Measurements from ENCODE around the gene ZNF28.
"Not testable (repeated sequence)": the region's sequence is repeated elsewhere in the genome, so short reads cannot be mapped to it uniquely, and the experiment has no call there.

ZNF28 gene

DNA sequence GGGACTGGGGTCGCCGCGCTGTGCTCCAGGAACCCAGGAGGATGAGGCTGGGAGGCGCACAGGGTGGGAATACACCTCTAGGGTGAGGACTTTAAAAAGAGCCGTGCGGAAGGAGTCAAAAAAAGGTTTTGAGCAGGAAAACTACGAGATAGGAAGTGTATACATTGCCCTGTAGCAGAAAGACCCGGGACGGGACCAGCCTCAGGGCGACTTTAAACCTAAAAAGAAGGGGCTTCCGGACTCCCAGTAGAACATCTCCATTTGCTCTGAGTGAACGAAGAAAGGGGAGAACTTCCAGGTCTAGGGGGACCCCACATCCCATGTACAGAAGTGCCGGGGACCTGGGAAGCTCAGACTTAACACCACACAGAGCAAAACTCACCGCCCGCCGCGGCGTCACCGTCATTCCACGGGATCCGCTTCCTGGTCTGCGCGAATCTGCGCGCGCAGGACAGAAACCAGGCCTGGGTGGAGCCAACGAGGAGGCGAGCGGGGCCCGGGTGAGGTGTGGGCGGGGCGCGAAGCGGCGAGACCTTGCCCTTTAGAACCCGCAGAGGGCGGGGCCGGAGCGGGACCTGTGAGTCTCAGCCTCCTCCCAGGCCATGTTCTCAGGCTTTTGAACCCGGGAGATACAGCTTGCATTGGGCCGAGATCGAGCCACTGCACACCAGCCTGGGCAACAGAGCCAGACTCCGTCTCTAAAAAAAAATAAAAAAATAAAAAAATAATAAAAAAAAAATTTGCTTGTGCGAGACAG, at the start of gene ZNF28:
Gene ZNF28, minus strand, starts transcription at position 430 of the 757 bp plus-strand sequence. CDS start 3,675 bp downstream, outside the sequence.
- FAIRE-seq, result peak; percentile 97
- not testable (repeated sequence) for DNase-seq (ENCODE audit: extremely low spot score, insufficient read length, low read depth)

DNA sequence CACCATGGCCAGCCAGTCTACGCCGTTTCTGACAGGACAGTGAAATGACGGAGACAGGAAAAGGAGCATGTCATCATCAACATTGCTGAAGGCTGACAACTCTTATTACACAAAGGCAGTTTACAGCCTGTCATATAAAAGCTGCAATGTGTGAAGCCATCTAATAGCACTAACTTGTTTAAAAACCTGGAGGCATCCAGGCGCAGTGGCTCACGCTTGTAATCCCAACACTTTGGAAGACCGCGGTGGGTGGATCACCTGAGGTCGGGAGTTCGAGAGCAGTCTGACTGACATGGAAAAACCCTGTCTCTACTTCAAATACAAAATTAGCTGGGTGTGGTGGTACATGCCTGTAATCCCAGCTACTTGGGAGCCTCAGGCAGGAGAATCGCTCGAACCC, 46.6 kb upstream of the ZNF28 start:
- DNase-seq (ENCODE audit: extremely low spot score, insufficient read length, low read depth); FAIRE-seq: not testable (repeated sequence)

- FAIRE-seq (peak; percentile 98), DNase-seq (ENCODE audit: extremely low spot score, insufficient read length, low read depth) (peak; percentile 1)
These were observed 36.2 kb upstream of the ZNF28 start, which contains the start of gene ZNF468 for GRCh38 chr19:52857378-52858191. ZNF468 (minus strand) TSS chr19:52857619; CDS start chr19:52854272, 3,347 bp downstream.

DNA sequence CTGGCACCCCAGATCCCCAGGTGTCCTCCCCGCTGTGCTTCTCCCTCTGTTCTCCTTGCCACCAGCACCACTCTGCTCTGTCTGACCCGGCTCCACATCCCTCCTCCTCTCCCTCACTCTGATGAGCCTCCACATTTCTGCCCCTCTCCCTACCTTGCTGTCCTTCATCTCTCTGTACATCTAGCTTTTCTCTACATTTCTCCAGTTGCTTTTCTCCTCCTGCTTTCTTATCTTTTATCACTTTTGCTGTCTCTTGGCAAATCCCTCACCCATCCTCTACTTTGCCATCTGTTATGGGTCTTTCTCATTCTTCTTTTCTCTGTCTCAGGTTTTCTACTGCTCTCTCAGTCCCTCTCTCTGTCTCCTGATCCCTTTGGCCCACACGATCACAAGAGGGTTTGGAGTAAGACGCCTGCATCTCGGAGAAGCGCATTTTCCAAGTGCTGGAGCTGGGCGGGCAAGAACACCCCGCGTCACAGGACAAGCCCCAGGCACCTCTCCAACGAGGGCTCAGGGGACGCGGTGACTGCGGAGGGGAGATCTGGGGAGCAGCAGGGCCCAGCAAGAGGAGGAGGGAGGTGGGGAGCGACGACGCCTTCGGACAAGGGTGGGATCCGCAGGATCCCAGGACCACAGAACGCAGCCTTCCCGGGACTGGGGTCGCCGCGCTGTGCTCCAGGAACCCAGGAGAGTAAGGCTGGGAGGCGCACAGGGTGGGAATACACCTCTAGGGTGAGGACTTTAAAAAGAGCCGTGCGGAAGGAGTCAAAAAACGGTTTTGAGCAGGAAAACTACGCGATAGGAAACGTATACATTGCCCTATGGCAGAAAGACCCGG, 35.3 kb upstream of the ZNF28 start:
- DNase-seq (ENCODE audit: extremely low spot score, insufficient read length, low read depth); FAIRE-seq: not testable (repeated sequence)

DNA sequence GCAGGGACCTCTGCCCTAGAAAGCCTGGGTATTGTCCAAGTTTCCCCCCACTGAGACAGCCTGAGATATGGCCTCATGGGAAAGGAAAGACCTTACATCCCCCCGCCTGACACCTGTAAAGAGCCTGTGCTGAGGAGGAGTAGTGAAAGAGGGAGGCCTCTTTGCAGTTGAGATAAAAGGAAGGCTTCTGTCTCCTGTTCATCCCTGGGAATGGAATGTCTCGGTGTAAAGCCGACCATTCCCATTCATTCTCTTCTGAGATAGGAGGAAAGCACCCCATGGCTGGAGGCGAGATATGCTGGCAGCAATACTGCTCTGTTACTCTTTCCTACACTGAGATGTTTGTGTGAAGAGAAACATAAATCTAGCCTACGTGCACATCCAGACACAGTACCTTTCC, 25.9 kb upstream of the ZNF28 start:
- not testable (repeated sequence) for FAIRE-seq; DNase-seq (ENCODE audit: extremely low spot score, insufficient read length, low read depth)

DNA sequence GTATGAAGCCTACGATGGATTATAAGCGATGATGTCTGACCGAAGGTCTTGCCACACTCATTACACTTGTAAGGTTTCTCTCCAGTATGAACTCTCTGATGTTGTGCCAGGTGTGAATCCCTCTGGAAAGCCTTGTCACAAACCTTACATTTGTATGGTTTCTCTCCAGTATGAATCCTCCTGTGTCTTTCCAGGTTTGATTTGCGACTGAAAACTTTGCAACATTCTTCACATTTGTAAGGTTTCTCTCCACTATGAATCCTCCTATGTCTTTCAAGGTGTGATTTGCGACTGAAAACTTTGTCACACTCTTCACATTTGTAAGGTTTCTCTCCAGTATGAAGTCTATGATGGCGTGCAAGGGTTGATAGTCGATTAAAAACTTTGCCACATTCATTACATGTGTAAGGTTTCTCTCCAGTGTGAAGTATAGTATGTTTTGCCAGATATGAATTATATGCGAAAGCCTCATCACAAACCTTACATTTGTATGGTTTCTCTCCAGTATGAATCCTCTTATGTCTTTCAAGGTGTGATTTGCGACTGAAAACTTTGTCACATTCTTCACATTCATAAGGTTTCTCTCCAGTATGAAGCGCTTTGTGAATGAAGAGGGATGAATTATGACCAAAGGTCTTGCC, 19.5 kb upstream of the ZNF28 start:
- DNase-seq (ENCODE audit: extremely low spot score, insufficient read length, low read depth); FAIRE-seq: not testable (repeated sequence)

- DNase-seq (ENCODE audit: extremely low spot score, insufficient read length, low read depth); FAIRE-seq: not testable (repeated sequence)
These were observed 12.9 kb upstream of the ZNF28 start for GRCh38 chr19:52834289-52834688.

- DNase-seq (ENCODE audit: extremely low spot score, insufficient read length, low read depth); FAIRE-seq: not testable (repeated sequence)
These were observed 12.1 kb upstream of the ZNF28 start for GRCh38 chr19:52833541-52833940.

GRCh38 chr19:52829866-52830265, 8.4 kb upstream of the ZNF28 start:
- FAIRE-seq; DNase-seq (ENCODE audit: extremely low spot score, insufficient read length, low read depth): not testable (repeated sequence)

DNA sequence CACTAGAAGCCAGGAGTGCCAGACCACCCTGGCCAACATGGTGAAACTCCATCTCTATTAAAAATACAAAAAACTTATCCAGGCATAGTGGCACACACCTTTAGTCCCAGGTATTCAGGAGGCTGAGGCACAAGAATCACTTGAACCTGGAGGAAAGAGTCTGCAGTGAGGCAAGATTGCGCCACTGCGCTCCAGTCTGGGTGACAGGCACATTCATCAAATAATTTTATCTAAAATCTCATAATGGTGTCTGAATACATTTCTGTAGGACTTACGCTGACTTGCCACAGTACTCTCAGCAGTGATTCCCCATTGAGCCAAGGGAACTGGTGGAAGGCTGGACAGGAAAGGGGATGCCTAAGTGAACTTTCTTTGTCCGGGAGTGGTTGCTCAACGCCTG, 4.3 kb upstream of the ZNF28 start:
- FAIRE-seq (no peak), DNase-seq (ENCODE audit: extremely low spot score, insufficient read length, low read depth) (no peak)

DNA sequence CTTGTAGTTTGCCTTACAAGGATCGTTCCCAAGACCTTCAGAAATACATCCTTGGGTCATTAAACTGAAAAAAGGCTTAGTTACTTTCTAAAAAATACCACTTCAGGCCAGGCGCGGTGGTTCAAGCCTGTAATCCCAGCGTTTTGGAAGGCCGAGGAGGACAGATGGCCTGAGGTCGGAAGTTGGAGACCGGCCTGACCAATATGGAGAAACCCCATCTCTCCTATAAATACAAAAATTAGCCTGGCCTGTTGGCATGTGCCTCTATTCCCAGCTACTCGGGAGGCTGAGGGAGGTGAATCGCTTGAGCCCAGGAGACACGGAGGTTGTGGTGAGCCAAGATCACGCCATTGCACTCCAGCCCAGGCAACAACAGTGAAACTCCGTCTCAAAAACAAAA, 2.2 kb upstream of the ZNF28 start:
- DNase-seq (ENCODE audit: extremely low spot score, insufficient read length, low read depth) (no peak), FAIRE-seq (no peak)

- not testable (repeated sequence) for FAIRE-seq; DNase-seq (ENCODE audit: extremely low spot score, insufficient read length, low read depth)
These were observed 795 bp downstream of the ZNF28 start for GRCh38 chr19:52820472-52821203.

DNA sequence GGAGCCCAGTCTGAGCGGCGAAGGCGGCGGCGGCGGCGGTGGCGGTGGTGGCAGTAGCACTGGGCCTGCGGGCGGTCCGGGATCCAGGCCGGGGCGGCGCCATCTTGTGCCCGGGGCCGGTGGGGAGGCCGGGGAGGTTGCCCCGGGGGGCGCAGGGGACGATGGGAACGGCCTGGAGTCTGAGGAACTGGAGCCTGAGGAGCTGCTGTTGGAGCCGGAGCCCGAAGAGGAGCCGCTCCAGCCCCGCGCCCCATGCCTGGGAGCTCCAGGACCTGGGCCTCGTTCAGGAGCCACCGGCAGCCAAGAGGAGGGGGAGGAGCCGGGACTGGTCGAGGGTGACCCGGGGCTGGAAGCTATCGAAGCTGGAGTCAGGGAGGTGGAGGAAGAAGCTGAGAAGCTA, 11.6 kb downstream of the ZNF28 start:
- no peak for DNase-seq (ENCODE audit: extremely low spot score, insufficient read length, low read depth)
- FAIRE-seq, result no peak

DNA sequence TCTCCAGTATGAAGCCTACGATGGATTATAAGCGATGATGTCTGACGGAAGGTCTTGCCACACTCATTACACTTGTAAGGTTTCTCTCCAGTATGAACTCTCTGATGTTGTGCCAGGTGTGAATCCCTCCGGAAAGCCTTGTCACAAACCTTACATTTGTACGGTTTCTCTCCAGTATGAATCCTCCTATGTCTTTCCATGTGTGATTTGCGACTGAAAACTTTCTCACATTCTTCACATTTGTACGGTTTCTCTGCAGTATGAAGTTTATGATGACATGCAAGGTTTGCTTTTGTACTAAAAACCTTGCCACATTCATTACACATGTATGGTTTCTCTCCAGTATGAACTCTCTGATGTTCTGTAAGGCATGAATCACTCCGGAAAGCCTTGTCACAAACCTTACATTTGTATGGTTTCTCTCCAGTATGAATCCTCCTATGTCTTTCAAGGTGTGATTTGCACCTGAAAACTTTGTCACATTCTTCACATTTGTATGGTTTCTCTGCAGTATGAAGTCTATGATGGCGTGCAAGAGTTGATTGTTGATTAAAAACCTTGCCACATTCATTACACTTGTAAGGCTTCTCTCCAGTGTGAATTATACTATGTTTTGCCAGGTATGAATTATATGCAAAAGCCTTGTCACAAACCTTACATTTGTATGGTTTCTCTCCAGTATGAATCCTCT, 21.3 kb downstream of the ZNF28 start:
- not testable (repeated sequence) for DNase-seq (ENCODE audit: extremely low spot score, insufficient read length, low read depth); FAIRE-seq

DNA sequence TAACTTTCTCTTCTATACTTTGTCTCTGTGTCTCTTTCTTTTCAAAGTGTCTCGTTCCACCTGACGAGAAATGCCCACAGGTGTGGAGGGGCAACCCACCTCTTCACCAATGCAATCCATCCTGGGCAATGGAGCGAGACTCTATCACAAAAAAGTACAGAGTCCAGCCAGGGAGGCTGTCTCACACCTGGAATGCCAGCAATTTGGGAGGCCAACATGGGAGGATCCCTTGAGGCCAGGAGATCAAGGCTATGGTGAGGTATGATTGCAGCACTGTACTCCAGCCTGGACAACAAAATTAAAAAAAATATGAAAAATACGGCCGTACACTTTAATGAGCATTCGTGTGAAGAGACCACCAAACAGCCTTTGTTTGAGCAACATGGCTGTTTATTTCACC, 32.0 kb downstream of the ZNF28 start:
- FAIRE-seq, result no peak

DNA sequence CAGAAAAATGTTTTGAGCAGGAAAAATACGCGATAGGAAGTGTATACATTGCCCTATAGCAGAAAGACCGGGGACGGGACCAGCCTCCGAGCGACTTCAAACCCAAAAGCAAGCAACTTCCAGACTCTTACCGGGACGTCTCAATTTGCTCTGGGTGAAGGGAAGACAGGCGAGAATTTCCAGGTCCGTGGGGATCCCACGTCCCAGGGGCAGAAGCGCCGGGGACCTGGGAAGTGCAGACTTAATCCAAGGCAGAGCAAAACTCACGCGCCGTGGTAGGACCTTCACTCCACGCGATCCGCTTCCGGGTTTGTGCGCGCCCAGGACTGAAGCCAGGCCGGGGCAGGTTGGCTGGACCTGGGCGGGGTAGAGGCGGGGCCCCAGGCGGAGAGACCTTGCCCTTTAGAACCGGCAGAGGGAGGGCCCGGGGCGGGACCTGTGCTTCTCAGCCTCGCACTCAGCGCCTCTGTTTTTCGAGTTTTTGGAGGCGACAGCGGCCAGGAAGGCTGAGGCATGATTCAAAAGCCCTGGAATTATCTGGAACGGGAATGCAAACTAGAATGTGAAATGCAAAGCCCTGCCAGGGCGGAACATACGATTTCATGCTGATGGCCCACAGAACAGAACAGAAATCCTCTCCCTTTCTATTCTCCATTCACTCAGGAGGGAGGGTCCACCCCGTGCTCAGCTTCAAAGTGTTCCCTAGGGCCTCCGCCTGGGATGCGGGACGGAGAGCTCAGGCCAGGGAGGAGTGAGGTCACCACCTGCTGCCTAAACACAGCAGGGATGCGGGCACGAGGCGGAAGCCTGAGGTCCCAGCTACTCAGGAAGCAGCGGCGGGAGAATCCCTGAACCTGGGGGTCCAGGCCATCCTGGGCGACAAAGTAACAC, 34.7 kb downstream of the ZNF28 start, which contains the start of gene ZNF600:
Gene ZNF600, minus strand, starts transcription at position 328 of the 891 bp plus-strand sequence. CDS start 7,903 bp downstream, outside the sequence.
- FAIRE-seq, result peak; percentile 82
- DNase-seq (ENCODE audit: extremely low spot score, insufficient read length, low read depth), result peak; percentile 25

More for the DNA sequence above, 32.0 kb downstream of the ZNF28 start:
- no peak for DNase-seq (ENCODE audit: extremely low spot score, insufficient read length, low read depth)

DNA sequence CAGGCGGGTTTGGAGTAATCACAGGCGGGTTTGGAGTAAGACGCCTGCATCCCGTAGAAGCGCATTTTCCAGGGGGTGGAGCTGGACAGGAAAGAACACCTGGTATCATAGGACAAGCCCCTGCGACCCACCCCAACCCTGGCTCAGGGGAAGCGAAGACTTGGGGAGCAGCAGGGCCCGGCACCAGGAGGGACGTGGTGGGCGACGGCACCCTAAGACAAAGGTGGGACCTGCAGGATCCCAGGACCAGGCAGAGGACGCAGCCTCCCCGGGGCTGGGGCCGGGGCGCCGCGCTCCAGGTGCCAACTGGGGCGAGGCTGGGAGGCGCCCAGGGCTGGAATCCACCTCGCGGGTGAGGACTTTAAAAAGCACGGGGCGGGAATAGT, 35.4 kb downstream of the ZNF28 start:
- FAIRE-seq (no peak), DNase-seq (ENCODE audit: extremely low spot score, insufficient read length, low read depth) (no peak)

All from GM18507 (cell line).